ENCODE measurements around the gene LORICRIN. TPM values are rescaled to one million over a fixed set of nuclear protein-coding genes. Genes with fewer than 3 reads are reported as not detected.

LORICRIN gene
- total RNA-seq, 2 donors from 2014 or later, result not detected

GRCh38 chr1:153305682-153306081, 46.2 kb downstream of the LORICRIN start:
- Histone ChIP-seq H3K27ac (ENCODE audit: low read depth, low read length) (no peak overlapping the region), H3K9ac (ENCODE audit: extremely low read depth, low read length, poor library complexity, severe bottlenecking) (no peak overlapping the region), H3K9me3 (ENCODE audit: control insufficient read depth, low read length) (no peaks in the 10 kb centered on the region), H3K4me1 (ENCODE audit: control insufficient read depth, insufficient read depth, low read length) (peaks cover 5% of the 10 kb centered on the region), H3K27me3 (ENCODE audit: control insufficient read depth, insufficient read depth, low read length, poor library complexity, severe bottlenecking) (peaks cover 9% of the 10 kb centered on the region), H3K4me3 (ENCODE audit: low read length) (no peak overlapping the region), H3K36me3 (ENCODE audit: control insufficient read depth, insufficient read depth, low read length) (no peaks in the 10 kb centered on the region)
- no peak for TF ChIP-seq CTCF (conservative IDR thresholded peaks at IDR 0.05)
- Mint-ChIP-seq H3K27me3 (ENCODE audit: insufficient read depth) (peaks cover 3% of the 10 kb centered on the region), H3K9me3 (no peaks in the 10 kb centered on the region), H3K4me3 (no peak overlapping the region), H3K36me3 (ENCODE audit: low read depth) (no peaks in the 10 kb centered on the region), H3K27ac (no peak overlapping the region), H3K4me1 (peaks cover 2% of the 10 kb centered on the region)
- 86 to 90% methylated on average over 5 to 6 of the region's 6 CpGs for WGBS, 2 experiments (ENCODE audit: insufficient coverage in 1 of 2, insufficient read length in 1 of 2)
- no peak for DNase-seq

GRCh38 chr1:153306303-153307220, 47.1 kb downstream of the LORICRIN start:
- WGBS, 2 experiments (ENCODE audit: insufficient coverage in 1 of 2, insufficient read length in 1 of 2), result 86 to 90% methylated on average over 18 to 22 of the region's 22 CpGs
- Histone ChIP-seq H3K9me3 (ENCODE audit: control insufficient read depth, low read length) (no peaks in the 10 kb centered on the region), H3K9ac (ENCODE audit: extremely low read depth, low read length, poor library complexity, severe bottlenecking) (no peak overlapping the region), H3K36me3 (ENCODE audit: control insufficient read depth, insufficient read depth, low read length) (no peaks in the 10 kb centered on the region), H3K27ac (ENCODE audit: low read depth, low read length) (no peak overlapping the region), H3K4me3 (ENCODE audit: low read length) (no peak overlapping the region), H3K4me1 (ENCODE audit: control insufficient read depth, insufficient read depth, low read length) (peaks cover 5% of the 10 kb centered on the region), H3K27me3 (ENCODE audit: control insufficient read depth, insufficient read depth, low read length, poor library complexity, severe bottlenecking) (peaks cover 9% of the 10 kb centered on the region)
- DNase-seq, result peak; percentile 18
- no peaks in the 10 kb centered on the region for H3K9me3 Mint-ChIP-seq
- H3K36me3 Mint-ChIP-seq (ENCODE audit: low read depth), result no peaks in the 10 kb centered on the region
- TF ChIP-seq CTCF (conservative IDR thresholded peaks at IDR 0.05), result no peak
- peaks cover 2% of the 10 kb centered on the region for H3K4me1 Mint-ChIP-seq
- no peak overlapping the region for H3K27ac Mint-ChIP-seq
- H3K4me3 Mint-ChIP-seq, result no peak overlapping the region
- H3K27me3 Mint-ChIP-seq (ENCODE audit: insufficient read depth), result peaks cover 3% of the 10 kb centered on the region

DNA sequence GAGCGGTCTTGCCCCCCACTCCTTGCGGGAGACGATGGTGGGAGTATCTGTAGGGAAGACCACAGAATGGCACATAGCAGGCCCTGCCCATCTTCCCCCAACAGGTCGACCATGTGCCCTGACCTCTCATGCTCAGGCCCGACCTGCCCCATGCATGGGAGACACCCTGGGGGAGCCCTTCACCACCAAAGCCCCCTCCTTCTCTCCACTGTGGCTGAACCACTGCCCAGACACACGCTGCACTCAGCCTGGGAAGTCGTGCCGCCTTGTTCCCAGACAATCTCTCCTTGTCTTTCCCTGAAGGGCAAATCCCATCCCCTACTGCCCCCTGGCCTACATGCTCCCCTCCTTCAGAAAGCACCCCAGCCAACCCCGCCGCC, 47.7 kb downstream of the LORICRIN start:
- Histone ChIP-seq H3K9me3 (ENCODE audit: control insufficient read depth, low read length) (no peaks in the 10 kb centered on the region), H3K9ac (ENCODE audit: extremely low read depth, low read length, poor library complexity, severe bottlenecking) (no peak overlapping the region), H3K4me1 (ENCODE audit: control insufficient read depth, insufficient read depth, low read length) (peaks cover 5% of the 10 kb centered on the region), H3K27me3 (ENCODE audit: control insufficient read depth, insufficient read depth, low read length, poor library complexity, severe bottlenecking) (peaks cover 9% of the 10 kb centered on the region), H3K4me3 (ENCODE audit: low read length) (no peak overlapping the region), H3K36me3 (ENCODE audit: control insufficient read depth, insufficient read depth, low read length) (no peaks in the 10 kb centered on the region), H3K27ac (ENCODE audit: low read depth, low read length) (no peak overlapping the region)
- Mint-ChIP-seq H3K36me3 (ENCODE audit: low read depth) (no peaks in the 10 kb centered on the region), H3K9me3 (no peaks in the 10 kb centered on the region), H3K4me1 (peaks cover 2% of the 10 kb centered on the region), H3K27me3 (ENCODE audit: insufficient read depth) (peaks cover 3% of the 10 kb centered on the region), H3K4me3 (no peak overlapping the region), H3K27ac (no peak overlapping the region)
- 90 to 94% methylated on average over 8 to 10 of the region's 10 CpGs for WGBS, 2 experiments (ENCODE audit: insufficient coverage in 1 of 2, insufficient read length in 1 of 2)
- peak; percentile 28 for DNase-seq
- TF ChIP-seq CTCF (conservative IDR thresholded peaks at IDR 0.05), result no peak
